Tibial nerve (tissue), 4 donors: Measurements from ENCODE around the gene SASS6. TPM values are rescaled to one million over a fixed set of nuclear protein-coding genes. Genes with fewer than 3 reads are reported as not detected.
"Not testable (repeated sequence)": the region's sequence is repeated elsewhere in the genome, so short reads cannot be mapped to it uniquely, and the experiment has no call there.

Source experiments
- DNase-seq, 2 donors: peaks; one replicate each; pipeline ENCODE4 v3.0.0-alpha.2; 2019; ENCODE audit warnings: low spot score in 2 of 2
- H3K27ac ChIP-seq, 4 donors: fragments of 200-600 bp; sonication (generic) in 3 of 4; one replicate each; pipeline ENCODE4 v1.5.1; 2017 to 2019; ENCODE audit warnings: mild to moderate bottlenecking in 1 of 4
- H3K27me3 ChIP-seq, 2 donors: fragments of 200-600 bp; sonication (generic) in 1 of 2; one replicate each; pipeline versions ENCODE4 v1.5.1 to v1.6.0; 2017 to 2019
- H3K36me3 ChIP-seq, 3 donors: fragments of 200-600 bp; sonication (generic); one replicate each; pipeline ENCODE4 v1.5.1; 2018 to 2019
- H3K4me1 ChIP-seq, 4 donors: fragments of 200-600 bp; sonication (generic) in 3 of 4; one replicate each; pipeline ENCODE4 v1.5.1; 2017 to 2019
- H3K4me3 ChIP-seq, 4 donors: fragments of 200-600 bp; sonication (generic) in 3 of 4; one replicate each; pipeline ENCODE4 v1.5.1; 2017 to 2019; ENCODE audit warnings: mild to moderate bottlenecking in 1 of 4, moderate library complexity in 1 of 4
- H3K9me3 ChIP-seq, 4 donors: fragments of 200-600 bp; sonication (generic) in 3 of 4; one replicate each; pipeline ENCODE4 v1.5.1; 2017 to 2019
- EP300 ChIP-seq, 2 donors: sonication (generic); formaldehyde crosslinking; IDR thresholded peaks; one replicate each; pipeline ENCODE4 v1.6.1; 2017; ENCODE audit warnings: antibody characterized with exemption in 2 of 2, mild to moderate bottlenecking in 1 of 2
- POLR2A ChIP-seq, 2 donors: fragments of 450-650 bp; IDR thresholded peaks; one replicate each; pipeline ENCODE4 v1.6.1; 2017; ENCODE audit warnings: antibody characterized with exemption in 2 of 2, mild to moderate bottlenecking in 2 of 2, moderate library complexity in 2 of 2
- WGBS, 2 donors: methylation state at CpG; one replicate each; pipeline ENCODE4 v1.1.5; 2018; 5-methylcytosine and 5-hydroxymethylcytosine counted together
- total RNA-seq, 4 donors: library from RNA; depleted of rRNA; stranded (reverse); fragments of >200 nt; gene quantifications; one replicate each; pipeline ENCODE4 v1.1.0, GENCODE V29; 2016
- TF ChIP-seq, protein P1 (sequence below), 5 experiments: fragments of 200-600 bp in 3 of 5; fragments of 450-650 bp in 2 of 5; sonication (generic) in 3 of 5; IDR thresholded peaks; one replicate each; pipeline ENCODE4 v1.5.1; 2016 to 2019; ENCODE audit warnings: antibody characterized with exemption in 5 of 5, mild to moderate bottlenecking in 3 of 5, moderate library complexity in 2 of 5

SASS6 gene
- total RNA-seq, 4 donors from 2014 or later, result 1.8 to 3.9 (median 2.7) TPM

DNA sequence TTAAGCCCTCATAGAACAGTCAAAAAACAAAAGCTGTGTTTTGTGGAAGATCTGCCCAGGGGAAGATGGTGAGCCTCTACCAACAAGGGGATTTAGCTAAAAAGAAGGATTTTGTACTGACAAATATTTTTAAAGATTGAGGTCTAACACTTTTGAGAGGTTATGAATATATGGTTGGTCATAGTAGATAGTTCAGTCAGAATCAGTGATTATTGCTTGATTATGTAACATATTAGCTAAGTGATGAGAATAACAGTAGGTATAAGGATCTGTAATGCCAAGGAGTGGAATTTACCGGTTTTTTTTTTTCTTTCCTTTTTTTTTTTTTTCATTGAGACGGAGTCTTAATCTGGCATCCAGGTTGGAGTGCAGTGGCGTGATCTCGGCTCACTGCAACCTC, 79.0 kb downstream of the SASS6 start:
- H3K36me3 ChIP-seq, result peaks cover 0 to 42% (median 0%) of the 10 kb centered on the region in 3 donors
- peaks cover 0 to 18% (median under 1%) of the 10 kb centered on the region in 4 donors for H3K4me1 ChIP-seq
- no peaks in the 10 kb centered on the region for H3K27me3 ChIP-seq
- no peak overlapping the region for H3K4me3 ChIP-seq
- TF ChIP-seq EP300 (IDR thresholded peaks at IDR 0.05) (no peak), POLR2A (IDR thresholded peaks at IDR 0.05) (no peak)
- TF ChIP-seq, protein P1, sequence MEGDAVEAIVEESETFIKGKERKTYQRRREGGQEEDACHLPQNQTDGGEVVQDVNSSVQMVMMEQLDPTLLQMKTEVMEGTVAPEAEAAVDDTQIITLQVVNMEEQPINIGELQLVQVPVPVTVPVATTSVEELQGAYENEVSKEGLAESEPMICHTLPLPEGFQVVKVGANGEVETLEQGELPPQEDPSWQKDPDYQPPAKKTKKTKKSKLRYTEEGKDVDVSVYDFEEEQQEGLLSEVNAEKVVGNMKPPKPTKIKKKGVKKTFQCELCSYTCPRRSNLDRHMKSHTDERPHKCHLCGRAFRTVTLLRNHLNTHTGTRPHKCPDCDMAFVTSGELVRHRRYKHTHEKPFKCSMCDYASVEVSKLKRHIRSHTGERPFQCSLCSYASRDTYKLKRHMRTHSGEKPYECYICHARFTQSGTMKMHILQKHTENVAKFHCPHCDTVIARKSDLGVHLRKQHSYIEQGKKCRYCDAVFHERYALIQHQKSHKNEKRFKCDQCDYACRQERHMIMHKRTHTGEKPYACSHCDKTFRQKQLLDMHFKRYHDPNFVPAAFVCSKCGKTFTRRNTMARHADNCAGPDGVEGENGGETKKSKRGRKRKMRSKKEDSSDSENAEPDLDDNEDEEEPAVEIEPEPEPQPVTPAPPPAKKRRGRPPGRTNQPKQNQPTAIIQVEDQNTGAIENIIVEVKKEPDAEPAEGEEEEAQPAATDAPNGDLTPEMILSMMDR (IDR thresholded peaks at IDR 0.05), result no peak
- DNase-seq, result no peak
- 87 to 91% methylated on average over 4 of the region's 4 CpGs for WGBS, 2 donors
- no peaks in the 10 kb centered on the region for H3K9me3 ChIP-seq
- no peak overlapping the region for H3K27ac ChIP-seq

DNA sequence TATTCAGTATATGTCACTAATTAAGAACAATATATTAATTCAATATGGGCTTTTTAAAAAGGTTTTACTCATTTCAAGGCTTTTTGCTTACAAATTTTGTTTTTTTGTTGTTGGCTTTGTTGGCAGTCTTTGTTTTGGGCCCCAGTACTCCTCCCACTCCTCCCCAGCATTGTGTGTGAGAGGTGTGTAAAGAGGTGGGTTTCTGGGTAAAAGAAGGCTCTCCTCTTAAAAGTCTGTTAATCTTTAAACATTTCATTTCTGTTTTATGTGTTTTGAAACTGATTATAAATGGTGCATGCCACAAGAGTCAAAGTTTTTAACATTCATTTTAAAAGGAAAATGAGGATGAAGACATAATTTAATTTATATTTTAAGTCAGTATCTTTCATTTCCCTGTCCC, 79.6 kb downstream of the SASS6 start:
- H3K9me3 ChIP-seq, result no peaks in the 10 kb centered on the region
- H3K27ac ChIP-seq, result no peak overlapping the region
- H3K4me3 ChIP-seq, result no peak overlapping the region
- peaks cover 0 to 24% (median 3%) of the 10 kb centered on the region in 4 donors for H3K4me1 ChIP-seq
- no peak for DNase-seq
- TF ChIP-seq POLR2A (IDR thresholded peaks at IDR 0.05) (no peak), EP300 (IDR thresholded peaks at IDR 0.05) (no peak)
- TF ChIP-seq, protein P1 (IDR thresholded peaks at IDR 0.05), result no peak
- H3K36me3 ChIP-seq, result peaks cover 0 to 42% (median 0%) of the 10 kb centered on the region in 3 donors
- no peaks in the 10 kb centered on the region for H3K27me3 ChIP-seq

DNA sequence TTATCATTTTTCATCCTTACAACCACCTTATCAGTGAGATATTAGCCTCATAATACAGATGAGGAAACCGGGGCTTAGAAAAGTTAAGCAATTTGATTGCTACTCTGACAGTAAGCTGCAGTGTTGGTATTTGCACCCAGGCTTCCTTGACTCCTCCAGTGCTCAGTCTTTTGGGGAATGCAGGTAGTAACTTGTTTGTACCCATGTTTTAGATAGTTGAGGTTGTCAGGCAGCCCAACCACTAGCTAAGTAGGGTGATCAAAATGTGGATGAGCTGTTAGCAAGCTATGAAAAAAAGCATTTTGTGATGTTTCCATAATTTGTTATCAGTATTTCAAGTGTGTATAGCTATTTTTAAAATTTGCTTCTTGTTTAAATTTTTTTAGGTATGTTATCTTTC, 80.8 kb downstream of the SASS6 start:
- no peak for DNase-seq
- WGBS, 2 donors, result 97% methylated on average over 1 of the region's 1 CpG
- H3K27ac ChIP-seq, result no peak overlapping the region
- H3K4me1 ChIP-seq, result peaks cover 0 to 32% (median 7%) of the 10 kb centered on the region in 4 donors
- H3K4me3 ChIP-seq, result no peak overlapping the region
- no peaks in the 10 kb centered on the region for H3K9me3 ChIP-seq
- no peaks in the 10 kb centered on the region for H3K27me3 ChIP-seq
- H3K36me3 ChIP-seq, result peaks cover 0 to 36% (median 0%) of the 10 kb centered on the region in 3 donors
- TF ChIP-seq POLR2A (IDR thresholded peaks at IDR 0.05), result no peak
- TF ChIP-seq EP300 (IDR thresholded peaks at IDR 0.05), result no peak
- TF ChIP-seq, protein P1 (IDR thresholded peaks at IDR 0.05), result no peak

DNA sequence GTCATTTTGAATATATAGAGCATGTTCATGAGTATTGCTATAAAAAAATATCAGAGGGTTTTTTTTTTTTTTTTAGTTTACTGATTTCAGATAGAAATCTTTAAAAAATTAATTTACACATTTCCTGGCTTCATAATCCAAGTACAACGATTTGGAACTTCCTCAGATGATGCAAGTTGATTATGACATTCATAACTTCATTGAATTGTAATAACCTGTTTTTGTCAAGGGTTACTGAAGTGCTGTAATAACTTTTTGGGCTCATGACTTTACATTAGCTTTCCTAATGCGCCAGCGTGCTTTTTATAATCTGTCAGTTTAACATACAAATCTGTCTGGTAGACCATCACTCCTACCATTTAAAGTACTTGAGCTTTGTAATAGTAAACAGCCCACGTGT, 81.3 kb downstream of the SASS6 start:
- H3K27ac ChIP-seq, result no peak overlapping the region
- peaks cover 0 to 32% (median 7%) of the 10 kb centered on the region in 4 donors for H3K4me1 ChIP-seq
- TF ChIP-seq, protein P1 (IDR thresholded peaks at IDR 0.05), result no peak
- TF ChIP-seq EP300 (IDR thresholded peaks at IDR 0.05) (no peak), POLR2A (IDR thresholded peaks at IDR 0.05) (no peak)
- H3K4me3 ChIP-seq, result no peak overlapping the region
- DNase-seq, result no peak
- 87% methylated on average over 4 of the region's 4 CpGs for WGBS, 2 donors
- H3K9me3 ChIP-seq, result no peaks in the 10 kb centered on the region
- H3K36me3 ChIP-seq, result peaks cover 0 to 31% (median 0%) of the 10 kb centered on the region in 3 donors
- no peaks in the 10 kb centered on the region for H3K27me3 ChIP-seq

DNA sequence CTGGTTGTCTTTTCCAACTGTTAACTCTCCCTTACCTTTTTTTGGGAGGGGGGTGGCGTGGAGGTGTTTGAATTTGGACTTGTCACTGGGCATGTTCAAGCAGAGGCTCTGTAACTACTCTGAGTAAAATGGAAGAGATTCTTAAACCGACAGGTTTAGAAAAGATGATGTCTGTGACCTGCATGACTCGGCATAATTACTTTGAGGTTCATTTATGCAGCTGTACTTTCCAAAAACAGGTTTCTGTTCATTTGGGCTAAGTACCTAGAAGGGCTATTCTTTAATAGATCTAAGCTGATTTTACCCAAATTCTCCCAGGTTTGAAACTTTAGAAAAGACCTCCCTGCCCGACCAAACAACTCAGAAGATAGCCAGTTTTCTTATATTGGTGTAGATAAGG, 82.6 kb downstream of the SASS6 start:
- Histone ChIP-seq H3K4me3 (no peak overlapping the region), H3K27me3 (no peaks in the 10 kb centered on the region), H3K4me1 (peaks cover 0 to 32% (median 7%) of the 10 kb centered on the region in 4 donors), H3K27ac (no peak overlapping the region), H3K9me3 (no peaks in the 10 kb centered on the region), H3K36me3 (peaks cover 0 to 22% (median 0%) of the 10 kb centered on the region in 3 donors)
- WGBS, 2 donors, result 84 to 91% methylated on average over 4 of the region's 4 CpGs
- TF ChIP-seq, protein P1 (IDR thresholded peaks at IDR 0.05), result no peak
- TF ChIP-seq EP300 (IDR thresholded peaks at IDR 0.05), result no peak
- TF ChIP-seq POLR2A (IDR thresholded peaks at IDR 0.05), result no peak
- no peak for DNase-seq

DNA sequence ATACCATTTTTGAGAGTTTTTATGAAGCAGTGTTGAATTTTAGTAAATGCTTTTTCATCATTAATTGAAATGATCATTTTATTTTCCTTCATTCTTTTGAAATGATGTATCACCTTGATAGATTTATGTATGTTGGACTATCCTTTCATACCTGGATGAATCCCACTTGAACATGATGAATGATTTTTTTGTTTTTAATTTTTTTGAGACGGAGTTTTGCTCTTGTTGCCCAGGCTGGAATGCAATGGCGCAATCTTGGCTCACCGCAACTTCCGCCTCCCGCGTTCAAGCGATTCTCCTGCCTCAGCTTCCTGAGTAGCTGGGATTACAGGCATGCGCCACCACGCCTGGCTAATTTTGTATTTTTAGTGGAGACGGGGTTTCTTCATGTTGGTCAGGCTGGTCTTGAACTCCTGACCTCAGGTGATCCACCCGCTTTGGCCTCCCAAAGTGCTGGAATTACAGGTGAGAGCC, 85.5 kb downstream of the SASS6 start:
- Histone ChIP-seq H3K4me1 (peaks cover 0 to 40% (median 9%) of the 10 kb centered on the region in 4 donors), H3K36me3 (peaks cover 0 to 32% (median 0%) of the 10 kb centered on the region in 3 donors), H3K9me3 (peaks cover 0 to 12% (median 0%) of the 10 kb centered on the region in 4 donors)
- 91 to 92% methylated on average over 11 of the region's 11 CpGs for WGBS, 2 donors
- H3K27me3 ChIP-seq, H3K27ac ChIP-seq, DNase-seq, H3K4me3 ChIP-seq: not testable (repeated sequence)
